Activated naive CD4-positive, alpha-beta T cell treated with anti-CD3 and anti-CD28 coated beads, Interleukin-2, amount 50 U/mL, for 16 hours (primary cell): ENCODE results near the gene DLG2.
"Not testable (repeated sequence)": the region's sequence is repeated elsewhere in the genome, so short reads cannot be mapped to it uniquely, and the experiment has no call there.

Experiments used
- DNase-seq: peaks from one replicate; pipeline ENCODE4 v3.0.0-alpha.2; 2020

DLG2 gene

GRCh38 chr11:83456075-83456474 is 2171.1 kb downstream of the DLG2 start:
- no peak for DNase-seq

- DNase-seq, result no peak
Observed at GRCh38 chr11:83455356-83455755, 2171.8 kb downstream of the DLG2 start.

GRCh38 chr11:83454674-83455073 is 2172.5 kb downstream of the DLG2 start:
- no peak for DNase-seq

- DNase-seq, result no peak
Observed at GRCh38 chr11:83449338-83449913, 2177.7 kb downstream of the DLG2 start.

DNA sequence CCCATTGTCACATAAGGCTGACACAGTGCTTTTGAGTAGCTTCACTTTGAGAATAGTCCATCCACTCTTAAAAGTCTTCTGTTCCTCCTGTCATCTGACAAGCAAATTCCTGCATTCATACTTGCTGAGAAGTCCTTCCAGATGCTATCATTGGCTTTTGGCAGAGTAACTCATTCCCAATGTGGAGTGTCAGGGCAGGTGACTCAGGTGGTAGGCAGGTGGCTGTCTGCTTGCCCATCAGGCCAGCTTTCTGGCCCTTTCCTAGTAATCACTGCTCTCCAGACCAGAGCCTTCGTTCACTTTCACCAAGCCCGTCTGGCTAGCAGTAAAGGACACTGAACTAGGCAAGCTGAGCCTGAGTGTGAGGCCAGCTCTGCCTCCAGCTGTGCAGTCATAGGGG is 2178.5 kb downstream of the DLG2 start:
- DNase-seq, result no peak

DNA sequence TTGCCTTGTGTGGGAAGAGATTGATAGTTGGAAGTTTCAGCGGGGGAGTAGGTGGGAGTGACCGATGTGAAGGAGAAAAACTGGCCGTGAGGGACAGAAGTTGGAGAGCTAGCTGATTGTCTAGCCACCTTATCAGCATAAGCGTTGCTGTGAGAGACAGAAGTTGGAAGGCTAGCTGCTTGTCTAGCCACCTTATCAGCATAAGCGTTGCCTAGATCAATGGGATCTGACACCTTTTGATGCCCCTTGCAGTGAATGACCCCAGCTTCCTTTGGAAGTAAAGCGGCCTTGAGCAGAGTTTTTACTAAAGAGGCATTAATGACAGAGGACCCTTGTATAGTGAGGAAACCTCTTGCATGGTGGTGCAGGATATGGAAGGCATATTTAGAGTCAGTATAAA is 2183.3 kb downstream of the DLG2 start:
- not testable (repeated sequence) for DNase-seq

- no peak for DNase-seq
Observed at GRCh38 chr11:83441601-83442000, 2185.5 kb downstream of the DLG2 start.

- DNase-seq, result no peak
Observed at GRCh38 chr11:83441171-83441570, 2186.0 kb downstream of the DLG2 start.

GRCh38 chr11:83438438-83438837 is 2188.7 kb downstream of the DLG2 start:
- DNase-seq, result no peak

GRCh38 chr11:83437939-83438338 is 2189.2 kb downstream of the DLG2 start:
- no peak for DNase-seq

DNA sequence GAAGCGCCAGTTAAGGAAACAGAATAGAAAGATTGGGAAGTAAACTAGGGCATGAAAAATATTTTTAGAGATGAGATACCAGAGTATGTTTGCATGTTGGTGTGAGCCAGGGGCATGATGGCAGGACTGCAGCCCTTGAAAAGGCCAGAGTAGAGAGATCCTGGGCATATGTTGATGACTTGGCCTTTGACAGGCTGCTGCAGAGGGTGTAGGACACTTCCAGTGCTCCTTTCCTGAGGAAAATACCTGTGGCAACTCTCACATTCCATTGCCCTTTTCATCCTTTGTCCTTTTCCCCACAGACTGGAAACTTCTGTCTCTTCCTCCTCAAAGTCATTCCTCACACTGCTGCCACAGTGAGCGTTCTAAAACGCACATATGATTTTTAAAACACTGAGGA is 2190.3 kb downstream of the DLG2 start:
- no peak for DNase-seq

- DNase-seq, result not testable (repeated sequence)
Observed at GRCh38 chr11:83434812-83435211, 2192.3 kb downstream of the DLG2 start.

GRCh38 chr11:83427943-83428342 is 2199.2 kb downstream of the DLG2 start:
- DNase-seq, result no peak

- no peak for DNase-seq
Observed at GRCh38 chr11:83427501-83427900, 2199.6 kb downstream of the DLG2 start.

- no peak for DNase-seq
Observed at GRCh38 chr11:83425137-83425466, 2202.0 kb downstream of the DLG2 start.

- no peak for DNase-seq
Observed at GRCh38 chr11:83424376-83425136, 2202.6 kb downstream of the DLG2 start.

DNA sequence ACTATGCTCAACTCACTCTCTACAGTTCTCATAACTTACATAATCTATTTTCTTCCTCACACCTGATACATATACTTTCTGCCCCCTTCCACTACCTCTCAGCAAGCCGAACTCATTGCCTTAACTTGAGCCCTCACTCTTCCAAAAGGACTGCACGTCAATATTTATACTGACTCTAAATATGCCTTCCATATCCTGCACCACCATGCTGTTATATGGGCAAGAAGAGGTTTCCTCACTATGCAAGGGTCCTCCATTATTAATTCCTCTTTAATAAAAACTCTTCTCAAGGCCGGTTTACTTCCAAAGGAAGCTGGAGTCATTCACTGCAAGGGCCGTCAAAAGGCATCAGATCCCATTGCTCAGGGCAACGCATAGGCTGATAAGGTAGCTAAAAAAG is 2204.5 kb downstream of the DLG2 start:
- not testable (repeated sequence) for DNase-seq

- DNase-seq, result no peak
Observed at GRCh38 chr11:83410605-83411565, 2216.3 kb downstream of the DLG2 start.

- DNase-seq, result no peak
Observed at GRCh38 chr11:83409891-83410290, 2217.3 kb downstream of the DLG2 start.

DNA sequence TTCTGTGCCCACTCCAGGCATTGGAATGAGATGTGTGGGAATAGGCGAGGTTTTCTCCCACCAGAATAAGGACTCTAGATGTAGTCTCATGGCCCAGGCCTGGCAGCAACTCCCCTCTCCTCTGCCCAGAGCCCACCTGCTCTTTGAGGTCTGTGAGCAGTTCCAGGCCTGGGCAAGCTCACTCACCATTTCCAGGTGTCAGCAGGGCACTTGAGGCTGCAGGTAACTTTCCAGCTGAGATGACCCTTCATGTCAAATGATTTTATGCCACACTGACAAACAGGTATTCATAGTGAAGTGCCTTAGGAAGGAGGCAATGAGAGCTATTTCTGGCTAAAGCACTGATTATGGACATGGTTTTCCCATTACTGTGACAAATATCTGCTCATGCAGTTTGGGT is 2217.7 kb downstream of the DLG2 start:
- DNase-seq, result no peak

GRCh38 chr11:83408946-83409345 is 2218.2 kb downstream of the DLG2 start:
- no peak for DNase-seq
